ENCODE data around the gene PRSS36.

The PRSS36 gene

DNA sequence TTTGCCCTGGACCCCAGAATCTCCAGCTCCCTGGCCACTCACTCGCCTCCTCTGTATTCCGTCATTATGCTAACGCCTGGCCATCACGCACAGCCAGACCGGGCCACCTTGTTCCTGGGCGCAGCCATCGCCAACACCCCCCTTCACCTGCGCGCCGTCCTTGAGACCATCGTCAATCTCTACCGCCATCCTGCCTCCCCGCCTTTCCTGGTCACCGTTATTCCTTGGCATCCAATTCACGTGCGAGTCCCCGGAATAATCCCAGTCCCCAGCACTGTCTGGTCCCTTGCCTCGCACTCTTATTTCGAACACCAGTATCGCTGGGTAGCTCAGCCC is 55.8 kb downstream of the PRSS36 start:
- Histone ChIP-seq H3K27me3 (ENCODE audit: insufficient read depth, low read length) (no peaks in the 10 kb centered on the region), H3K27ac (ENCODE audit: low read depth, low read length) (peak overlapping the region; percentile 25), H3K4me1 (ENCODE audit: control insufficient read depth, insufficient read depth, low read length, unreplicated experiment) (peaks cover 10% of the 10 kb centered on the region), H3K36me3 (ENCODE audit: insufficient read depth, low read length) (no peaks in the 10 kb centered on the region), H3K4me3 (ENCODE audit: low read depth, low read length) (peak overlapping the region; percentile 93), H3K79me2 (ENCODE audit: control insufficient read depth, insufficient read depth, low read length, unreplicated experiment) (peaks cover 38% of the 10 kb centered on the region), H2AFZ (ENCODE audit: low read length, unreplicated experiment) (peak overlapping the region; percentile 58)

DNA sequence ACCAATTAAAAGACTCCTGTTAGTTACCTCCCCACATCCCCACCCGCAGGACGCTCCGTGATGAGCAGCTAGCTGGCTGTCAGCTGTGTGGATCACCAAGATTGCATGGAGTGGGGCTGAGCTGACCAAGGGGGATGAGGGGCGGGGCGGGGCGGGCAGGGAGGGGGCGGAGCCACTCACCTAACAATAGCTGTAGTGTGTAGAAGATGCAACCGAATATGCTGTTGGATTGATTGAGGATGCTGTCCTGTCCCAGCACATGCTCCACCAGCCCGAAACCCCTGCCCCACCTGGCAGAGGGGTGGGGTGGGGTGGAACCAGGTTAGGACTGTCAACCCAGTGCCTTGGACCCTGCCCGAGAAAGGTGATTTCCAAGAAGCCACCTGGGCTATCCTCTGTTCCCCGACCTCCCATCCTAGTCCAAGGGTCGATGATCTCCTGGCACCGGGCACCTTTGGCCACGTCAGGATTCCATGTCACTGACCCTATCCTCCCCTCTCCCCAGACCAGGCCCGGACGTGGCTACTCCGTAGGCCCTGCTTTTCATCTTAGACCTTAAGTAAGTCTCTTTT is 56.6 kb downstream of the PRSS36 start:
- Histone ChIP-seq H3K79me2 (ENCODE audit: control insufficient read depth, insufficient read depth, low read length, unreplicated experiment) (peaks cover 46% of the 10 kb centered on the region), H3K4me3 (ENCODE audit: low read depth, low read length) (peak overlapping the region; percentile 93), H3K4me1 (ENCODE audit: control insufficient read depth, insufficient read depth, low read length, unreplicated experiment) (peaks cover 10% of the 10 kb centered on the region), H3K27ac (ENCODE audit: low read depth, low read length) (no peak overlapping the region), H2AFZ (ENCODE audit: low read length, unreplicated experiment) (no peak overlapping the region), H3K36me3 (ENCODE audit: insufficient read depth, low read length) (no peaks in the 10 kb centered on the region), H3K27me3 (ENCODE audit: insufficient read depth, low read length) (no peaks in the 10 kb centered on the region)

DNA sequence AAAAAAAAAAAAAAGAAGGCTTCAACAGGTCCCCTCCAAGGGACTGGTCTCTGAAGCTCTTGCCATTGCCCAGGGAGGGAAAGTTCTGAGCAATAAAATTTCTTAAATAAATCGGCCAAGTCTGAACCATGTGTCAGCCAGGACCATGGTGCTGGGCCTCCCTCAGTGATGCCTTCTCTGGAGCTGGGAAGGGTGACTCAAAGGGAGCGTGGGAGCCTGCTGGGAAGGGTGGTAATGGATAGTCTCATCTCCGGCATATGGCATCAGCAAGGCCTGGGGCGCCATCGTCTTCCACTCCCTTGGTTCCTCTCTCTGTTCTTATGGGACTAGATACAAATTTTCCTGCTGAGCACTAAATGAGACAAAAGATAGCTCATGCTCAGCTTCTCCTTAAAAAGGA is 57.5 kb downstream of the PRSS36 start:
- peaks cover 47% of the 10 kb centered on the region for H3K79me2 ChIP-seq (ENCODE audit: control insufficient read depth, insufficient read depth, low read length, unreplicated experiment)
- no peaks in the 10 kb centered on the region for H3K27me3 ChIP-seq (ENCODE audit: insufficient read depth, low read length)
- H3K4me3 ChIP-seq (ENCODE audit: low read depth, low read length): no peak overlapping the region
- no peak overlapping the region for H2AFZ ChIP-seq (ENCODE audit: low read length, unreplicated experiment)
- no peak overlapping the region; the same call in 1 of the 2 replicates for H3K27ac ChIP-seq (ENCODE audit: low read depth, low read length)
- H3K36me3 ChIP-seq (ENCODE audit: insufficient read depth, low read length): no peaks in the 10 kb centered on the region
- H3K4me1 ChIP-seq (ENCODE audit: control insufficient read depth, insufficient read depth, low read length, unreplicated experiment): peaks cover 10% of the 10 kb centered on the region

DNA sequence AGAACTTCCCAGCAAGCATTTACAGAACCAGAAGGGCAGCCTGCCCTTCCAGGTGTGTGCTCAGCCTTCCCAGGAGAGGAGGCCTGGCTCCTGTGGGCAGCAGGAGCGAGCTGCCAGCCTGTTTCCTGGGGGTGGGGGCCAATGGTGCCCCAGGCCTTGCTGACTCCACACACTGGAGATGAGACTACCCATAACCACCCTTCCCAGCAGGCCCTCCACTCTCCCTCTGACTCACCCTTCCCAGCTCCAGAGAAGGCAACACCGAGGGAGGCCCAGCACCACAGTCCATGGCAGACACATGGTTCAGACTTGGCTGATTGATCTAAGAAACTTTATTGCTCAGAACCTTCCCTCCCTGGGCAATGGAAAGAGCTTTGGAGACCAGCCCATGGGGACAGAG is 59.3 kb downstream of the PRSS36 start:
- no peaks in the 10 kb centered on the region for H3K36me3 ChIP-seq (ENCODE audit: insufficient read depth, low read length)
- no peaks in the 10 kb centered on the region for H3K27me3 ChIP-seq (ENCODE audit: insufficient read depth, low read length)
- peaks cover 47% of the 10 kb centered on the region for H3K79me2 ChIP-seq (ENCODE audit: control insufficient read depth, insufficient read depth, low read length, unreplicated experiment)
- no peak overlapping the region for H2AFZ ChIP-seq (ENCODE audit: low read length, unreplicated experiment)
- H3K27ac ChIP-seq (ENCODE audit: low read depth, low read length): no peak overlapping the region
- H3K4me1 ChIP-seq (ENCODE audit: control insufficient read depth, insufficient read depth, low read length, unreplicated experiment): peaks cover 10% of the 10 kb centered on the region
- no peak overlapping the region for H3K4me3 ChIP-seq (ENCODE audit: low read depth, low read length)

DNA sequence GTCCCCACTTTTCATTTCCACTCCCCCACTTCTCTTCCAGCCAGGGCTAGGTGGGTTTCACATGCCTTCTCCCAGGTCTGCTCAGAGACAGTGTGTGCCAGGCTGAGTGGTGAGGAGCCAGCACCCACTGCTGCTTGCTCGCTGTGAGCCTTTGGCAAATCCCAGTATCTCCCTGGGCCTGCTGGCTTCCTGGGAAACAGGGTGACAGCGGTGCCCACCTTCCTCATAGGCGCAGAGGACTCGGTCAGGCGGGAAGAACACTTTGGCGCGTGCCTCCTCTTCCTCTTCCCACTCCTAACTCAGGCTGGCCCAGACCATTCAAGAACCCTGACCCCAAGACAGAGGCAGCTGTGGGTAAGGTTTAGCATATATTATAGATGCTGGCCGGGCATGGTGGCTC is 60.7 kb downstream of the PRSS36 start:
- peaks cover 2% of the 10 kb centered on the region; the same call in 1 of the 2 replicates for H3K36me3 ChIP-seq (ENCODE audit: insufficient read depth, low read length)

More for the DNA sequence above, 60.7 kb downstream of the PRSS36 start:
- Histone ChIP-seq H3K79me2 (ENCODE audit: control insufficient read depth, insufficient read depth, low read length, unreplicated experiment) (peaks cover 44% of the 10 kb centered on the region), H3K4me1 (ENCODE audit: control insufficient read depth, insufficient read depth, low read length, unreplicated experiment) (peaks cover 10% of the 10 kb centered on the region), H3K4me3 (ENCODE audit: low read depth, low read length) (no peak overlapping the region), H3K27me3 (ENCODE audit: insufficient read depth, low read length) (no peaks in the 10 kb centered on the region), H3K27ac (ENCODE audit: low read depth, low read length) (no peak overlapping the region), H2AFZ (ENCODE audit: low read length, unreplicated experiment) (no peak overlapping the region)

All from ACC112 (cell line).